HEK293 (cell line): ENCODE results near the gene TGFB1.

Experiments
- FEZF1 ChIP-seq: fragments of 450-650 bp; formaldehyde crosslinking; IDR thresholded peaks from 2 replicates; pipeline ENCODE4 v1.5.1; 2016; ENCODE audit warnings: missing biosample characterization, missing genetic modification characterization
- MYNN ChIP-seq: fragments of 450-650 bp; formaldehyde crosslinking; IDR thresholded peaks from 2 replicates; pipeline ENCODE4 v1.5.1; 2016; ENCODE audit warnings: missing biosample characterization, missing genetic modification characterization, borderline replicate concordance
- SP2 ChIP-seq: fragments of 450-650 bp; formaldehyde crosslinking; IDR thresholded peaks from 2 replicates; pipeline ENCODE4 v1.5.1; 2016; ENCODE audit warnings: missing biosample characterization, missing genetic modification characterization
- ZNF10 ChIP-seq: fragments of 450-650 bp; formaldehyde crosslinking; IDR thresholded peaks from 2 replicates; pipeline ENCODE4 v1.5.1; 2017; ENCODE audit warnings: missing biosample characterization, missing genetic modification characterization
- ZNF274 ChIP-seq, 2 experiments: fragments of 200-500 bp in 1 of 2; fragments of 450-650 bp in 1 of 2; sonication (Bioruptor generic) in 1 of 2; formaldehyde crosslinking in 1 of 2; IDR thresholded peaks; 2 replicates each; pipeline versions ENCODE4 v1.5.1 to v1.6.1; 2014 to 2016; ENCODE audit warnings: borderline replicate concordance in 1 of 2, inconsistent platforms in 1 of 2, low read length in 1 of 2, missing biosample characterization in 1 of 2, missing genetic modification characterization in 1 of 2
- ZNF394 ChIP-seq: fragments of 450-650 bp; formaldehyde crosslinking; IDR thresholded peaks from 2 replicates; pipeline ENCODE4 v1.5.1; 2016; ENCODE audit warnings: missing biosample characterization, missing genetic modification characterization, mild to moderate bottlenecking, moderate library complexity, borderline replicate concordance
- TF ChIP-seq, protein P1 (sequence below): fragments of 450-650 bp; formaldehyde crosslinking; IDR thresholded peaks from 2 replicates; pipeline ENCODE4 v1.5.1; 2016; ENCODE audit warnings: missing biosample characterization, missing genetic modification characterization

DNA sequence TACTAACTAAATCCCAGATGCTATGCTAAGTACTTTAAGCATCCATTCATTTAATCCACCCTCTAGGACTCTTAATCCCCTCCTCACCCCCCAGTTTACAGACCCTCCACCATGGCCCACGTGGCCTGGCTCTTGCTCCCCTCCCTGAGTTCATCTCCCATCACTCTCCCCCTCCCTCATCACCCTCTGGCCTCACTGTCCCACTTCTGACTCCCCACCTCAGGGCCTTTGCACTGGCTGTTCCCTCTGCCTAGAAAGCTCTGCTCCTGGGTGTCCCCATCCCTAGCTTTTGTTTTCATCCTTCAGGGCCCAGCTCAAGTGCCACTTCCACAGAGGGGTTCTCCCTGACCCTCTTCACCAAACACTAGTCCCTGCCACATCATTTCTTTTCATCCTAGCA lies 6.0 kb upstream of the TGFB1 start:
- TF ChIP-seq ZNF10 (tag by site-specific recombination) (no peak), FEZF1 (tag by site-specific recombination) (no peak), ZNF394 (tag by site-specific recombination) (no peak), SP2 (tag by site-specific recombination) (no peak), ZNF274 (IDR thresholded peaks at IDR 0.05; ENCODE audit: low read length) (no peak), ZNF274 (tag by site-specific recombination; IDR thresholded peaks at IDR 0.05; ENCODE audit: borderline replicate concordance) (no peak), MYNN (tag by site-specific recombination) (no peak)
- TF ChIP-seq, protein P1, sequence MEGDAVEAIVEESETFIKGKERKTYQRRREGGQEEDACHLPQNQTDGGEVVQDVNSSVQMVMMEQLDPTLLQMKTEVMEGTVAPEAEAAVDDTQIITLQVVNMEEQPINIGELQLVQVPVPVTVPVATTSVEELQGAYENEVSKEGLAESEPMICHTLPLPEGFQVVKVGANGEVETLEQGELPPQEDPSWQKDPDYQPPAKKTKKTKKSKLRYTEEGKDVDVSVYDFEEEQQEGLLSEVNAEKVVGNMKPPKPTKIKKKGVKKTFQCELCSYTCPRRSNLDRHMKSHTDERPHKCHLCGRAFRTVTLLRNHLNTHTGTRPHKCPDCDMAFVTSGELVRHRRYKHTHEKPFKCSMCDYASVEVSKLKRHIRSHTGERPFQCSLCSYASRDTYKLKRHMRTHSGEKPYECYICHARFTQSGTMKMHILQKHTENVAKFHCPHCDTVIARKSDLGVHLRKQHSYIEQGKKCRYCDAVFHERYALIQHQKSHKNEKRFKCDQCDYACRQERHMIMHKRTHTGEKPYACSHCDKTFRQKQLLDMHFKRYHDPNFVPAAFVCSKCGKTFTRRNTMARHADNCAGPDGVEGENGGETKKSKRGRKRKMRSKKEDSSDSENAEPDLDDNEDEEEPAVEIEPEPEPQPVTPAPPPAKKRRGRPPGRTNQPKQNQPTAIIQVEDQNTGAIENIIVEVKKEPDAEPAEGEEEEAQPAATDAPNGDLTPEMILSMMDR (tag by site-specific recombination): no peak
